CD14-positive monocyte (primary cell): ENCODE measurements around the gene THY1. TPM values are rescaled to one million over a fixed set of nuclear protein-coding genes. Genes with fewer than 3 reads are reported as not detected.
A peak's percentile ranks its signal among the peaks of the same experiment; 100 is the strongest.

Experiments used
- DNase-seq, 3 donors: peaks; one replicate each; pipeline ENCODE4 v3.0.0-alpha.2; 2011 to 2022
- H2AFZ ChIP-seq: 2 replicates; pipeline ENCODE4 v1.6.0; 2012; ENCODE audit warnings: mild to moderate bottlenecking, low read depth, low read length, inconsistent platforms; ENCODE audit not compliant: insufficient read depth, poor library complexity, severe bottlenecking
- H3K27ac ChIP-seq, 2 donors: 1 replicate in 1 of 2; 2 replicates in 1 of 2; pipeline ENCODE4 v1.5.1; 2012 to 2013; ENCODE audit warnings: low read length in 2 of 2, control low read depth in 1 of 2, inconsistent platforms in 1 of 2, low read depth in 1 of 2, mild to moderate bottlenecking in 1 of 2
- H3K27me3 ChIP-seq, 2 donors: one replicate each; pipeline versions ENCODE4 v1.6.0 to v1.6.1; 2011 to 2013; ENCODE audit warnings: low read length in 2 of 2; ENCODE audit not compliant: control insufficient read depth in 2 of 2, insufficient read depth in 2 of 2
- H3K36me3 ChIP-seq, 2 donors: replicated peaks in 1 of 2; 1 replicate in 1 of 2; 2 replicates in 1 of 2; pipeline versions ENCODE4 v1.5.1 to v1.6.1; 2012 to 2013; ENCODE audit warnings: low read length in 2 of 2, control low read depth in 1 of 2, inconsistent platforms in 1 of 2, mild to moderate bottlenecking in 1 of 2; ENCODE audit not compliant: insufficient read depth in 2 of 2, control insufficient read depth in 1 of 2
- H3K4me1 ChIP-seq, 2 donors: 1 replicate in 1 of 2; 2 replicates in 1 of 2; pipeline versions ENCODE4 v1.5.1 to v1.6.1; 2012 to 2013; ENCODE audit warnings: low read length in 2 of 2, control low read depth in 1 of 2, inconsistent platforms in 1 of 2, mild to moderate bottlenecking in 1 of 2, moderate library complexity in 1 of 2; ENCODE audit not compliant: insufficient read depth in 2 of 2, control insufficient read depth in 1 of 2
- H3K4me2 ChIP-seq: replicated peaks from 2 replicates; pipeline ENCODE3; 2012; ENCODE audit warnings: low read length, moderate library complexity, mild to moderate bottlenecking; ENCODE audit not compliant: poor library complexity, severe bottlenecking; ENCODE audit errors: extremely low read depth
- H3K4me3 ChIP-seq, 3 experiments: fragments of 200-600 bp in 1 of 3; sonication (generic) in 1 of 3; replicated peaks in 1 of 3; 1 replicate in 2 of 3; 2 replicates in 1 of 3; pipeline ENCODE4 v1.5.1; 2011 to 2013; ENCODE audit warnings: low read length in 3 of 3, mild to moderate bottlenecking in 3 of 3, control low read depth in 2 of 3, low read depth in 2 of 3, inconsistent platforms in 1 of 3, moderate library complexity in 1 of 3
- H3K79me2 ChIP-seq: 2 replicates; pipeline ENCODE4 v1.6.0; 2012; ENCODE audit warnings: mild to moderate bottlenecking, control low read depth, inconsistent platforms, low read length, moderate library complexity; ENCODE audit not compliant: insufficient read depth
- H3K9ac ChIP-seq: 2 replicates; pipeline ENCODE4 v1.6.0; 2017; ENCODE audit warnings: low read length, mild to moderate bottlenecking; ENCODE audit not compliant: insufficient read depth, poor library complexity, severe bottlenecking
- H3K9me3 ChIP-seq, 2 donors: replicated peaks in 1 of 2; 1 replicate in 1 of 2; 2 replicates in 1 of 2; pipeline versions ENCODE4 v1.5.1 to v1.6.1; 2012 to 2013; ENCODE audit warnings: low read length in 2 of 2, control low read depth in 1 of 2; ENCODE audit not compliant: control insufficient read depth in 1 of 2, insufficient read depth in 1 of 2
- H4K20me1 ChIP-seq: 2 replicates; pipeline ENCODE4 v1.6.0; 2012; ENCODE audit warnings: mild to moderate bottlenecking, low read length, control low read depth, moderate library complexity; ENCODE audit not compliant: insufficient read depth
- H3K27ac Mint-ChIP-seq, 7 donors: one replicate each; pipeline ENCODE4 v1.8.0; 2020; ENCODE audit warnings: mild to moderate bottlenecking in 7 of 7, mixed read lengths in 7 of 7, moderate library complexity in 6 of 7, inconsistent platforms in 2 of 7
- H3K27me3 Mint-ChIP-seq, 3 donors: one replicate each; pipeline ENCODE4 v1.8.0; 2021 to 2022; ENCODE audit warnings: low read depth in 3 of 3, mild to moderate bottlenecking in 3 of 3, mixed read lengths in 3 of 3, moderate library complexity in 3 of 3, inconsistent platforms in 1 of 3
- H3K36me3 Mint-ChIP-seq, 2 donors: one replicate each; pipeline ENCODE4 v1.8.0; 2020; ENCODE audit warnings: mixed read lengths in 2 of 2, inconsistent platforms in 1 of 2, mild to moderate bottlenecking in 1 of 2
- H3K4me1 Mint-ChIP-seq: one replicate; pipeline ENCODE4 v1.8.0; 2020; ENCODE audit warnings: mild to moderate bottlenecking, mixed read lengths
- H3K4me3 Mint-ChIP-seq, 2 donors: one replicate each; pipeline ENCODE4 v1.8.0; 2020; ENCODE audit warnings: mild to moderate bottlenecking in 2 of 2, mixed read lengths in 2 of 2, moderate library complexity in 1 of 2
- H3K9me3 Mint-ChIP-seq, 7 donors: one replicate each; pipeline ENCODE4 v1.8.0; 2020 to 2022; ENCODE audit warnings: mixed read lengths in 7 of 7, mild to moderate bottlenecking in 6 of 7, moderate library complexity in 6 of 7, inconsistent platforms in 2 of 7
- WGBS: methylation state at CpG from one replicate; pipeline ENCODE4 v1.1.5; 2013; ENCODE audit warnings: missing lambda C conversion rate; ENCODE audit not compliant: insufficient coverage; 5-methylcytosine and 5-hydroxymethylcytosine counted together
- intact Hi-C, 2 donors: fragments of 100-400 bp; cut with micrococcal nuclease; formaldehyde crosslinking; loops; one replicate each; pipeline versions ENCODE4 v1.15.0 to v1.15.1; 2023
- polyA plus RNA-seq, 3 donors: library from polyadenylated mRNA; depleted of rRNA in 1 of 3; unstranded in 2 of 3; stranded (reverse) in 1 of 3; fragments of 300-500 nt in 2 of 3; fragments of >200 nt in 1 of 3; fragmentation: Illumina TruSeq in 2 of 3; gene quantifications; 1 replicate in 2 of 3; 2 replicates in 1 of 3; pipeline ENCODE4 v1.2.3, GENCODE V29; 2012 to 2021
- TF ChIP-seq, protein P1 (sequence below): fragments of 200-600 bp; IDR thresholded peaks from one replicate; pipeline ENCODE4 v1.8.0; 2022; ENCODE audit warnings: antibody characterized with exemption, mild to moderate bottlenecking

THY1 gene
- polyA plus RNA-seq, 3 donors, result not detected

DNA sequence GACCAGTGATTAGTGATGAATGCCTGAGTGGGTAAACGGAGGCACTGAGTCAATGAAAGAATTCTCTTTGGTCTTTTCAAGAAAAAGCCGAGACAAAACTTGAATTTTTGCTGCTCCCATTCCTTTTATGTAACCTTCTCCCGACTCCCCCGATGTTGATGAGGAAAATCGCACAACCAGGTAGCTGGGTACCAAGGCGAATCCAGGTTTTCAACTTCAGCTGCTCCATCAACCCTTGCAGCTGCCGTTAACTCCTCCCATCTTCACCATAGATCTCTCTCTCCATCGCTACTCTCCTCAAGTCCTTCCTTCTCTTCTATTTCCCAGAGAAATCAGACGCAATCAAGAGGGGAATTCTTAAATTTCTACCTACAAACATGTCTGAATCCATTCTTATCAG is 40.9 kb downstream of the THY1 start:
- no peaks in the 10 kb centered on the region for H3K9me3 ChIP-seq
- H3K27ac Mint-ChIP-seq, result no peak overlapping the region
- peak in 1 of 3 donors; percentile 3 for DNase-seq
- peak overlapping the region; percentile 72 for H3K4me2 ChIP-seq
- peaks cover 0 to 3% (median 0%) of the 10 kb centered on the region in 7 donors for H3K9me3 Mint-ChIP-seq
- peak overlapping the region; percentile 72 for H2AFZ ChIP-seq
- peak overlapping the region; percentile 34 to 66 (median 39) for H3K4me3 ChIP-seq
- H3K36me3 ChIP-seq, result no peaks in the 10 kb centered on the region
- peaks cover 13 to 19% (median 16%) of the 10 kb centered on the region in 3 donors for H3K27me3 Mint-ChIP-seq
- no peak overlapping the region for H3K9ac ChIP-seq
- peak overlapping the region in 1 of 2 donors; percentile 29 for H3K27ac ChIP-seq
- intact Hi-C loops, result no loop called here
- no peaks in the 10 kb centered on the region for H3K36me3 Mint-ChIP-seq
- peaks cover 16 to 17% of the 10 kb centered on the region in 2 donors for H3K4me1 ChIP-seq
- peaks cover 0 to 27% of the 10 kb centered on the region in 2 donors for H3K27me3 ChIP-seq
- H3K79me2 ChIP-seq, result no peaks in the 10 kb centered on the region
- no peaks in the 10 kb centered on the region for H4K20me1 ChIP-seq
- TF ChIP-seq, protein P1, sequence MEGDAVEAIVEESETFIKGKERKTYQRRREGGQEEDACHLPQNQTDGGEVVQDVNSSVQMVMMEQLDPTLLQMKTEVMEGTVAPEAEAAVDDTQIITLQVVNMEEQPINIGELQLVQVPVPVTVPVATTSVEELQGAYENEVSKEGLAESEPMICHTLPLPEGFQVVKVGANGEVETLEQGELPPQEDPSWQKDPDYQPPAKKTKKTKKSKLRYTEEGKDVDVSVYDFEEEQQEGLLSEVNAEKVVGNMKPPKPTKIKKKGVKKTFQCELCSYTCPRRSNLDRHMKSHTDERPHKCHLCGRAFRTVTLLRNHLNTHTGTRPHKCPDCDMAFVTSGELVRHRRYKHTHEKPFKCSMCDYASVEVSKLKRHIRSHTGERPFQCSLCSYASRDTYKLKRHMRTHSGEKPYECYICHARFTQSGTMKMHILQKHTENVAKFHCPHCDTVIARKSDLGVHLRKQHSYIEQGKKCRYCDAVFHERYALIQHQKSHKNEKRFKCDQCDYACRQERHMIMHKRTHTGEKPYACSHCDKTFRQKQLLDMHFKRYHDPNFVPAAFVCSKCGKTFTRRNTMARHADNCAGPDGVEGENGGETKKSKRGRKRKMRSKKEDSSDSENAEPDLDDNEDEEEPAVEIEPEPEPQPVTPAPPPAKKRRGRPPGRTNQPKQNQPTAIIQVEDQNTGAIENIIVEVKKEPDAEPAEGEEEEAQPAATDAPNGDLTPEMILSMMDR, result no peak
- no peak overlapping the region for H3K4me3 Mint-ChIP-seq
- H3K4me1 Mint-ChIP-seq, result no peaks in the 10 kb centered on the region
- WGBS, result 23% methylated on average over 8 of the region's 9 CpGs

DNA sequence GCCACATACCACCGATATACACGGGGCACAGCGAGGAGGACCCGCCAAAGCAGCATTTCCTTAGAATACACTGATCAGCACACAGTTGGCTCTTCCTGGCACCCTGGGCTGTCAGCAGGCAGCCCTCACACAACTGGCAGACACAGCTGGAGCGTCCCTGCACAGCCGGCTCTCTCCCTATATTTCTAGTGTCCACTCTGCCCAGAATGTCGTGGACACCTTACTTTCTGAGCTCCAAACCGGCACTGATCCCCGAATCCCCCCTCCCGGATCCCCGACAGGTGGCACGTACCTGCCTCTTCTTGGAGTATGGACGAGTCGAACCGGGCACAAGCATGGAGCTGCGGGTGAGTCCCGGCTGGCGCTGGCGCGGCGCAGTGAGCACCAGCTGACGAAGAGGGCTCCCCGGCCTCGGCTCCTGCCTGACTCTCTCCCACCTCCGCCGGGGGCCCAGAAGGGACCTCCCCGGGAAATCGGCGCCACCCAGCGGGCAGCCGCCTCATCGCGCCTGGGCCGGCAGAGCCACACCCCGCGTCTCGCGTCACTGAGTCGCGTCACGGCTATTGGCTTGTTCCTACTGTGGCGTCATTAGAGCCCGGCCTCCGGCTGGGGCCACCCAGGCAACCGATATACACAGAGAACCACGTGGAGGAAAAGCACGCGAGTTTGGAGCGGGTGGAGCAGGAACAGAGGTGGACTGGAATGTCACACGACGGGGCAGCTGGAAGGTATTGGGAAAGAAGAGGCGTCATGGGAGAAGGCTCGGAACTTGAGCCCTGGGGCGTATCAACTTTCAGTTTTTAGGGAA is 41.6 kb downstream of the THY1 start, which contains the start of gene USP2:
Gene USP2, minus strand, starts transcription at position 510 of the 808 bp plus-strand sequence. CDS start 8,210 bp downstream, outside the sequence.
- Mint-ChIP-seq H3K27ac (peak within 1 kb of the TSS in 1 of 7 donors; percentile 64), H3K27me3 (peaks cover 12 to 21% (median 16%) of the 10 kb centered on the region in 3 donors), H3K9me3 (peaks cover 0 to 3% (median 0%) of the 10 kb centered on the region in 7 donors), H3K4me3 (no peak within 1 kb of the TSS), H3K4me1 (no peaks in the 10 kb centered on the region), H3K36me3 (no peaks in the 10 kb centered on the region)
- under 1% methylated on average over 48 of the region's 54 CpGs for WGBS
- peak within 1 kb of the TSS; percentile 72 for H3K4me2 ChIP-seq
- TF ChIP-seq, protein P1, result peak; percentile 94
- DNase-seq, result peak; percentile 95 to 98 (median 98)
- peaks cover 16 to 17% of the 10 kb centered on the region in 2 donors for H3K4me1 ChIP-seq
- H3K79me2 ChIP-seq, result no peaks in the 10 kb centered on the region
- H3K27ac ChIP-seq, result peak within 1 kb of the TSS in 1 of 2 donors; percentile 29
- H4K20me1 ChIP-seq, result no peaks in the 10 kb centered on the region
- H3K36me3 ChIP-seq, result no peaks in the 10 kb centered on the region
- H3K9ac ChIP-seq, result no peak within 1 kb of the TSS
- H3K27me3 ChIP-seq, result peaks cover 0 to 27% of the 10 kb centered on the region in 2 donors
- peak within 1 kb of the TSS; percentile 72 for H2AFZ ChIP-seq
- peak within 1 kb of the TSS; percentile 34 to 66 (median 39) for H3K4me3 ChIP-seq
- intact Hi-C loops, result no loop called here
- H3K9me3 ChIP-seq, result no peaks in the 10 kb centered on the region
